ENCODE results near the gene GPS2. TPM values are rescaled to one million over a fixed set of nuclear protein-coding genes. Genes with fewer than 3 reads are reported as not detected.
"Not testable (repeated sequence)": the region's sequence is repeated elsewhere in the genome, so short reads cannot be mapped to it uniquely, and the experiment has no call there.

GPS2 gene
- total and polyA plus RNA-seq, 2 experiments from 2014 or later, result 83.4 to 122 TPM

DNA sequence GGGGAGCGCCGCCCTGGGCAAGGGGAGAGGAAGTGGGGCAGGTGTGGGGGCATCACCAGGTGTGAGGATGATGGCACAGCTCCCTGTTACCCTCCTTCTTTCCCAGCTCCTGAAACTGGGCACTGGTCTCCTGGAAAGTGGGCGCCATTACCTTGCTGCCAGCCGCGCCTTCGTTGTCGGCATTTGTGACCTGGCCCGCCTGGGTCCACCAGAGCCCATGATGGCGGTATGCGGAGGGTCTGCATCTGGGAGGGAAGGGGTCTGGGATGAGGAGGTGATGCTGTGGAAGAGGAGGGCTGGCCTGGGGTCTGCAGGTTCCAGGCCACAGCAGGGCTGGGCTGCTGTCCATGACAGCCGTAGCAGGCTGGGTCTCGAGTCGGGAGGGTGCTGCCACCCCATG, 26.7 kb upstream of the GPS2 start (continued):
- TF ChIP-seq, protein P1, sequence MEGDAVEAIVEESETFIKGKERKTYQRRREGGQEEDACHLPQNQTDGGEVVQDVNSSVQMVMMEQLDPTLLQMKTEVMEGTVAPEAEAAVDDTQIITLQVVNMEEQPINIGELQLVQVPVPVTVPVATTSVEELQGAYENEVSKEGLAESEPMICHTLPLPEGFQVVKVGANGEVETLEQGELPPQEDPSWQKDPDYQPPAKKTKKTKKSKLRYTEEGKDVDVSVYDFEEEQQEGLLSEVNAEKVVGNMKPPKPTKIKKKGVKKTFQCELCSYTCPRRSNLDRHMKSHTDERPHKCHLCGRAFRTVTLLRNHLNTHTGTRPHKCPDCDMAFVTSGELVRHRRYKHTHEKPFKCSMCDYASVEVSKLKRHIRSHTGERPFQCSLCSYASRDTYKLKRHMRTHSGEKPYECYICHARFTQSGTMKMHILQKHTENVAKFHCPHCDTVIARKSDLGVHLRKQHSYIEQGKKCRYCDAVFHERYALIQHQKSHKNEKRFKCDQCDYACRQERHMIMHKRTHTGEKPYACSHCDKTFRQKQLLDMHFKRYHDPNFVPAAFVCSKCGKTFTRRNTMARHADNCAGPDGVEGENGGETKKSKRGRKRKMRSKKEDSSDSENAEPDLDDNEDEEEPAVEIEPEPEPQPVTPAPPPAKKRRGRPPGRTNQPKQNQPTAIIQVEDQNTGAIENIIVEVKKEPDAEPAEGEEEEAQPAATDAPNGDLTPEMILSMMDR (conservative IDR thresholded peaks at IDR 0.05; ENCODE audit: low read depth in 2 of 2), result no peak
- TF ChIP-seq ZNF331 (CRISPR knock-in tag; IDR thresholded peaks at IDR 0.05; ENCODE audit: low read depth), result no peak
- TF ChIP-seq ZNF114 (CRISPR knock-in tag; IDR thresholded peaks at IDR 0.05), result no peak
- TF ChIP-seq, protein P2, sequence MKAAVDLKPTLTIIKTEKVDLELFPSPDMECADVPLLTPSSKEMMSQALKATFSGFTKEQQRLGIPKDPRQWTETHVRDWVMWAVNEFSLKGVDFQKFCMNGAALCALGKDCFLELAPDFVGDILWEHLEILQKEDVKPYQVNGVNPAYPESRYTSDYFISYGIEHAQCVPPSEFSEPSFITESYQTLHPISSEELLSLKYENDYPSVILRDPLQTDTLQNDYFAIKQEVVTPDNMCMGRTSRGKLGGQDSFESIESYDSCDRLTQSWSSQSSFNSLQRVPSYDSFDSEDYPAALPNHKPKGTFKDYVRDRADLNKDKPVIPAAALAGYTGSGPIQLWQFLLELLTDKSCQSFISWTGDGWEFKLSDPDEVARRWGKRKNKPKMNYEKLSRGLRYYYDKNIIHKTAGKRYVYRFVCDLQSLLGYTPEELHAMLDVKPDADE (IDR thresholded peaks at IDR 0.05), result no peak
- TF ChIP-seq CREB1 (CRISPR knock-in tag; IDR thresholded peaks at IDR 0.05; ENCODE audit: low read depth), result no peak
- no peak for TF ChIP-seq JUNB (IDR thresholded peaks at IDR 0.05; ENCODE audit: unreplicated experiment)
- no peak for TF ChIP-seq EZH2 (IDR thresholded peaks at IDR 0.05; ENCODE audit: low read depth, unreplicated experiment)
- TF ChIP-seq, protein P3, sequence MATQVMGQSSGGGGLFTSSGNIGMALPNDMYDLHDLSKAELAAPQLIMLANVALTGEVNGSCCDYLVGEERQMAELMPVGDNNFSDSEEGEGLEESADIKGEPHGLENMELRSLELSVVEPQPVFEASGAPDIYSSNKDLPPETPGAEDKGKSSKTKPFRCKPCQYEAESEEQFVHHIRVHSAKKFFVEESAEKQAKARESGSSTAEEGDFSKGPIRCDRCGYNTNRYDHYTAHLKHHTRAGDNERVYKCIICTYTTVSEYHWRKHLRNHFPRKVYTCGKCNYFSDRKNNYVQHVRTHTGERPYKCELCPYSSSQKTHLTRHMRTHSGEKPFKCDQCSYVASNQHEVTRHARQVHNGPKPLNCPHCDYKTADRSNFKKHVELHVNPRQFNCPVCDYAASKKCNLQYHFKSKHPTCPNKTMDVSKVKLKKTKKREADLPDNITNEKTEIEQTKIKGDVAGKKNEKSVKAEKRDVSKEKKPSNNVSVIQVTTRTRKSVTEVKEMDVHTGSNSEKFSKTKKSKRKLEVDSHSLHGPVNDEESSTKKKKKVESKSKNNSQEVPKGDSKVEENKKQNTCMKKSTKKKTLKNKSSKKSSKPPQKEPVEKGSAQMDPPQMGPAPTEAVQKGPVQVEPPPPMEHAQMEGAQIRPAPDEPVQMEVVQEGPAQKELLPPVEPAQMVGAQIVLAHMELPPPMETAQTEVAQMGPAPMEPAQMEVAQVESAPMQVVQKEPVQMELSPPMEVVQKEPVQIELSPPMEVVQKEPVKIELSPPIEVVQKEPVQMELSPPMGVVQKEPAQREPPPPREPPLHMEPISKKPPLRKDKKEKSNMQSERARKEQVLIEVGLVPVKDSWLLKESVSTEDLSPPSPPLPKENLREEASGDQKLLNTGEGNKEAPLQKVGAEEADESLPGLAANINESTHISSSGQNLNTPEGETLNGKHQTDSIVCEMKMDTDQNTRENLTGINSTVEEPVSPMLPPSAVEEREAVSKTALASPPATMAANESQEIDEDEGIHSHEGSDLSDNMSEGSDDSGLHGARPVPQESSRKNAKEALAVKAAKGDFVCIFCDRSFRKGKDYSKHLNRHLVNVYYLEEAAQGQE (IDR thresholded peaks at IDR 0.05; ENCODE audit: unreplicated experiment), result no peak
- no peak for TF ChIP-seq NANOG (IDR thresholded peaks at IDR 0.05; ENCODE audit: borderline replicate concordance)
- no peak for TF ChIP-seq STAT1 (IDR thresholded peaks at IDR 0.05; ENCODE audit: unreplicated experiment)

DNA sequence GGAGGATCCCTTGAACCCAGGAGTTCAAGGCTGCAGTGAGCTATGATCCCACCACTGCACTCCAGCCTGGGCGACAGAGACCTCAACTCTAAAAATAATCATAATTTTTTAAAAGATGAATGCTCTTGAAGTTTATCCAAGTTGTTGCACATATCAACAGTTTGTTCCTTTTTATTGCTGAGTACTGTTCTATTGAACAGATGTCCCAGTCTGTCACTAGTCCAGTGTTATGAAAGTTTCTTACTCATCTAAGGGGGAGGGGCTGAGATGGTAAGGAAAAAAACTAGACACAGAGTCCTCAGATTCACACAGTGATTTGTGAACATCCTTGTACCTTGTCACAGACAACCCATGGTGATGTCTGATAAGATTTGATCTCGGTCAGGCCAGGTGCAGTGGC, 25.0 kb upstream of the GPS2 start:
- Histone ChIP-seq H3K4me2 (no peak overlapping the region), H3K4me1 (ENCODE audit: insufficient read depth) (peaks cover 18% of the 10 kb centered on the region), H3K36me3 (ENCODE audit: insufficient read depth) (no peaks in the 10 kb centered on the region; the same call in 1 of the 2 replicates), H3K79me2 (replicated peaks; ENCODE audit: insufficient read depth) (no peaks in the 10 kb centered on the region), H4K20me1 (replicated peaks; ENCODE audit: insufficient read depth) (0 out of 2 replicates have a peak, but pooled peaks cover 3% of the 10 kb centered on the region), H3K27ac (ENCODE audit: low read depth) (no peak overlapping the region), H2AFZ (no peak overlapping the region), H3K4me3 (no peak overlapping the region), H3K9me2 (ENCODE audit: insufficient read depth) (no peaks in the 10 kb centered on the region), H3K27me3 (ENCODE audit: insufficient read depth) (no peaks in the 10 kb centered on the region), H3F3A (replicated peaks; ENCODE audit: low read depth) (peaks cover 21% of the 10 kb centered on the region)
- Mint-ChIP-seq H3K4me3 (no peak overlapping the region), H3K36me3 (ENCODE audit: low read depth) (peaks cover 9% of the 10 kb centered on the region), H3K27me3 (ENCODE audit: insufficient read depth, low read depth, poor library complexity) (peaks cover 5% of the 10 kb centered on the region), H3K27ac (no peak overlapping the region), H3K4me1 (peaks cover 21% of the 10 kb centered on the region), H3K9me3 (no peaks in the 10 kb centered on the region)
- TF ChIP-seq, protein P2 (IDR thresholded peaks at IDR 0.05), result no peak
- TF ChIP-seq EZH2phosphoT487 (IDR thresholded peaks at IDR 0.05; ENCODE audit: unreplicated experiment), result no peak
- TF ChIP-seq, protein P3 (IDR thresholded peaks at IDR 0.05; ENCODE audit: unreplicated experiment), result no peak
- ATAC-seq (no peak), DNase-seq (ENCODE audit: low spot score) (no peak)

DNA sequence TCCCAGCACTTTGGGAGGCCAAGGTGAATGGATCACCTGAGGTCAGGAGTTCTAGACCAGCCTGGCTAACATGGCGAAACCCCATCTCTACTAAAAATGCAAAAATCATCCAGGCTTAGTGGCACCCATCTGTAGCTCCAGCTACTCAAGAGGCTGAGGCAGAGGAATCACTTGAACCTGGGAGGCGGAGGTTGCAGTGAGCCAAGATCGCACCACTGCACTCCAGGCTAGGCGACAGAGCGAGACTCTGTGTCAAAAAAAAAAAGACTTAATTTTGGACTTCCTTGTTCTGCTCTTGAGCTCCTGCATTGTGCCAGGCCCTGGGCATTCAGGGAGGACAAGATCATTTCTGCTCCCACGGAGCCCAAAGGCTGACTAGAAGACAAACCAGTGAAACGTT, 22.4 kb upstream of the GPS2 start:
- H2AFZ ChIP-seq; H3K36me3 Mint-ChIP-seq (ENCODE audit: low read depth); ATAC-seq; H4K20me1 ChIP-seq (replicated peaks; ENCODE audit: insufficient read depth); H3K27me3 Mint-ChIP-seq (ENCODE audit: insufficient read depth, low read depth, poor library complexity); H3K27me3 ChIP-seq (ENCODE audit: insufficient read depth); H3K9me3 Mint-ChIP-seq; H3K9me2 ChIP-seq (ENCODE audit: insufficient read depth); H3K79me2 ChIP-seq (replicated peaks; ENCODE audit: insufficient read depth); DNase-seq (ENCODE audit: low spot score); H3K36me3 ChIP-seq (ENCODE audit: insufficient read depth): not testable (repeated sequence)
- H3K4me1 Mint-ChIP-seq, result peaks cover 24% of the 10 kb centered on the region
- peak overlapping the region; percentile 73; the same call in 1 of the 2 replicates for H3K27ac Mint-ChIP-seq
- Histone ChIP-seq H3K4me3 (peak overlapping the region; percentile 53; the same call in 1 of the 2 replicates), H3F3A (replicated peaks; ENCODE audit: low read depth) (peaks cover 21% of the 10 kb centered on the region), H3K4me2 (peak overlapping the region; percentile 78), H3K27ac (ENCODE audit: low read depth) (peak overlapping the region; percentile 95), H3K4me1 (ENCODE audit: insufficient read depth) (peaks cover 18% of the 10 kb centered on the region)
- H3K4me3 Mint-ChIP-seq, result peak overlapping the region; percentile 66; the same call in 2 of the 3 replicates
